Measurements from ENCODE around the gene ZDHHC14. TPM values are rescaled to one million over a fixed set of nuclear protein-coding genes. Genes with fewer than 3 reads are reported as not detected.

The ZDHHC14 gene
- total RNA-seq, 1 donor from 2014 or later: 10.0 TPM

- intact Hi-C loops (cut with micrococcal nuclease): no loop called here
- ATAC-seq: no peak
- no peak for DNase-seq
Observed at GRCh38 chr6:157481189-157481864, 100.3 kb downstream of the ZDHHC14 start.

GRCh38 chr6:157481865-157482249 lies 100.9 kb downstream of the ZDHHC14 start:
- ATAC-seq (no peak), DNase-seq (no peak)
- intact Hi-C loops (cut with micrococcal nuclease): no loop called here

- DNase-seq: no peak
- intact Hi-C loops (cut with micrococcal nuclease): no loop called here
- ATAC-seq: no peak
Observed at GRCh38 chr6:157483770-157484169, 102.8 kb downstream of the ZDHHC14 start.

- ATAC-seq: no peak
- intact Hi-C loops (cut with micrococcal nuclease): no loop called here
Observed at GRCh38 chr6:157484181-157484580, 103.2 kb downstream of the ZDHHC14 start.

GRCh38 chr6:157486572-157486971 lies 105.6 kb downstream of the ZDHHC14 start:
- DNase-seq (no peak), ATAC-seq (no peak)
- intact Hi-C loops (cut with micrococcal nuclease): no loop called here

More at GRCh38 chr6:157484181-157484580, 103.2 kb downstream of the ZDHHC14 start:
- DNase-seq: no peak

GRCh38 chr6:157487110-157487773 lies 106.3 kb downstream of the ZDHHC14 start:
- DNase-seq: no peak
- ATAC-seq: no peak
- intact Hi-C loops (cut with micrococcal nuclease): no loop called here

- no peak for ATAC-seq
- intact Hi-C loops (cut with micrococcal nuclease): no loop called here
- no peak for DNase-seq
Observed at GRCh38 chr6:157488058-157488457, 107.1 kb downstream of the ZDHHC14 start.

- DNase-seq: no peak
- ATAC-seq: no peak
- intact Hi-C loops (cut with micrococcal nuclease): no loop called here
Observed at GRCh38 chr6:157488716-157489118, 107.7 kb downstream of the ZDHHC14 start.

- no peak for DNase-seq
- intact Hi-C loops (cut with micrococcal nuclease): no loop called here
- no peak for ATAC-seq
Observed at GRCh38 chr6:157490611-157491269, 109.8 kb downstream of the ZDHHC14 start.

- ATAC-seq (no peak), DNase-seq (no peak)
- intact Hi-C loops (cut with micrococcal nuclease): no loop called here
Observed at GRCh38 chr6:157491571-157492232, 110.7 kb downstream of the ZDHHC14 start.

- ATAC-seq: no peak
- intact Hi-C loops (cut with micrococcal nuclease): no loop called here
Observed at GRCh38 chr6:157492249-157492648, 111.3 kb downstream of the ZDHHC14 start.

GRCh38 chr6:157492741-157493140 lies 111.8 kb downstream of the ZDHHC14 start:
- intact Hi-C loops (cut with micrococcal nuclease): no loop called here
- ATAC-seq: no peak
- no peak for DNase-seq

More at GRCh38 chr6:157492249-157492648, 111.3 kb downstream of the ZDHHC14 start:
- DNase-seq: no peak

- no peak for DNase-seq
- intact Hi-C loops (cut with micrococcal nuclease): no loop called here
- ATAC-seq: no peak
Observed at GRCh38 chr6:157493173-157493572, 112.2 kb downstream of the ZDHHC14 start.

GRCh38 chr6:157493576-157493975 lies 112.6 kb downstream of the ZDHHC14 start:
- DNase-seq: no peak
- intact Hi-C loops (cut with micrococcal nuclease): no loop called here
- no peak for ATAC-seq

- peak; percentile 20 for ATAC-seq
- DNase-seq: no peak
- intact Hi-C loops (cut with micrococcal nuclease): no loop called here
Observed at GRCh38 chr6:157494132-157494710, 113.2 kb downstream of the ZDHHC14 start.

- DNase-seq: no peak
- ATAC-seq: no peak
- intact Hi-C loops (cut with micrococcal nuclease): no loop called here
Observed at GRCh38 chr6:157496534-157497095, 115.6 kb downstream of the ZDHHC14 start.

- ATAC-seq (no peak), DNase-seq (no peak)
- intact Hi-C loops (cut with micrococcal nuclease): no loop called here
Observed at GRCh38 chr6:157497579-157497978, 116.6 kb downstream of the ZDHHC14 start.

- intact Hi-C loops (cut with micrococcal nuclease): no loop called here
- ATAC-seq (no peak), DNase-seq (no peak)
Observed at GRCh38 chr6:157498817-157499216, 117.8 kb downstream of the ZDHHC14 start.

- no peak for ATAC-seq
- intact Hi-C loops (cut with micrococcal nuclease): no loop called here
Observed at GRCh38 chr6:157500022-157500421, 119.0 kb downstream of the ZDHHC14 start.

More at GRCh38 chr6:157500022-157500421, 119.0 kb downstream of the ZDHHC14 start:
- DNase-seq: no peak

Measured in left ventricle myocardium superior (tissue), 1 donor.